CD4-positive, alpha-beta T cell (primary cell): ENCODE results near the gene LDB2. TPM values are rescaled to one million over a fixed set of nuclear protein-coding genes. Genes with fewer than 3 reads are reported as not detected.

ENCODE experiments used
- ATAC-seq: fragments of 200-7000 bp; cut with Tn5 transposase; one replicate; pipeline ENCODE4 v1.10.0; 2022; ENCODE audit warnings: mild to moderate bottlenecking; ENCODE audit not compliant: poor library complexity
- CTCF ChIA-PET: fragments of 350-600 bp; sonication (Branson Sonifier 250); formaldehyde crosslinking; loops from one replicate; lab custom pipeline; 2021; ENCODE audit warnings: antibody characterized with exemption, inconsistent platforms; lab: Charles Lee
- POLR2A ChIA-PET: fragments of 350-600 bp; sonication (Branson Sonifier 250); formaldehyde crosslinking; loops from one replicate; lab custom pipeline; 2021; ENCODE audit warnings: antibody characterized with exemption, inconsistent platforms; lab: Charles Lee
- DNase-seq, 14 experiments: peaks; one replicate each; pipeline ENCODE4 v3.0.0-alpha.2; 2013 to 2020; ENCODE audit warnings: mixed read lengths in 2 of 14
- H3K27ac ChIP-seq, 2 donors: one replicate each; pipeline versions ENCODE4 v1.5.1 to v1.7.0; 2013; ENCODE audit warnings: low read length in 2 of 2, low read depth in 1 of 2, mild to moderate bottlenecking in 1 of 2
- H3K27me3 ChIP-seq, 2 experiments: 1 replicate in 1 of 2; 2 replicates in 1 of 2; pipeline versions ENCODE4 v1.6.1 to v1.7.0; 2013; ENCODE audit warnings: low read length in 2 of 2, control low read depth in 1 of 2, mild to moderate bottlenecking in 1 of 2, moderate library complexity in 1 of 2; ENCODE audit not compliant: insufficient read depth in 2 of 2, control insufficient read depth in 1 of 2
- H3K36me3 ChIP-seq: one replicate; pipeline ENCODE4 v1.6.1; 2013; ENCODE audit warnings: low read length, control low read depth; ENCODE audit not compliant: insufficient read depth
- H3K4me1 ChIP-seq: one replicate; pipeline ENCODE4 v1.6.1; 2013; ENCODE audit warnings: low read length, control low read depth; ENCODE audit not compliant: insufficient read depth
- H3K4me3 ChIP-seq: one replicate; pipeline ENCODE4 v1.5.1; 2013; ENCODE audit warnings: mild to moderate bottlenecking, low read length, moderate library complexity
- H3K9me3 ChIP-seq, 2 experiments: 1 replicate in 1 of 2; 2 replicates in 1 of 2; pipeline versions ENCODE4 v1.6.1 to v1.7.0; 2013; ENCODE audit warnings: low read length in 2 of 2, mild to moderate bottlenecking in 2 of 2, control low read depth in 1 of 2, moderate library complexity in 1 of 2; ENCODE audit not compliant: control insufficient read depth in 1 of 2, insufficient read depth in 1 of 2
- H3K27ac Mint-ChIP-seq: one replicate; pipeline ENCODE4 v1.8.0; 2020; ENCODE audit warnings: mixed read lengths
- H3K27me3 Mint-ChIP-seq: one replicate; pipeline ENCODE4 v1.8.0; 2021; ENCODE audit warnings: mixed read lengths
- H3K36me3 Mint-ChIP-seq: one replicate; pipeline ENCODE4 v1.8.0; 2021; ENCODE audit warnings: low read depth, mixed read lengths
- H3K4me1 Mint-ChIP-seq: one replicate; pipeline ENCODE4 v1.8.0; 2021; ENCODE audit warnings: low read depth, mixed read lengths
- H3K4me3 Mint-ChIP-seq: one replicate; pipeline ENCODE4 v1.8.0; 2020; ENCODE audit warnings: mild to moderate bottlenecking, mixed read lengths
- H3K9me3 Mint-ChIP-seq: one replicate; pipeline ENCODE4 v1.8.0; 2020; ENCODE audit warnings: mixed read lengths
- CTCF ChIP-seq: fragments of 200-600 bp; IDR thresholded peaks from one replicate; pipeline ENCODE4 v1.8.0; 2022; ENCODE audit warnings: antibody characterized with exemption, mild to moderate bottlenecking
- intact Hi-C, 2 experiments: fragments of 100-400 bp; cut with DNase I in 1 of 2; cut with micrococcal nuclease in 1 of 2; formaldehyde crosslinking; loops; one replicate each; pipeline versions ENCODE4 v1.15.1 to v1.9.0; 2023 to 2025; cut with DNase I, micrococcal nuclease
- total RNA-seq, 174 experiments: library from RNA in 2 of 174; stranded (reverse) in 2 of 174; gene quantifications; one replicate each; pipeline ENCODE4 v1.2.3 and lab custom pipeline; 2021 to 2026

Gene LDB2
- total RNA-seq, 2 experiments from 2014 or later: not detected

GRCh38 chr4:16764622-16765021, 133.8 kb downstream of the LDB2 start:
- Histone ChIP-seq H3K4me1 (no peaks in the 10 kb centered on the region), H3K36me3 (no peaks in the 10 kb centered on the region), H3K9me3 (no peaks in the 10 kb centered on the region), H3K27me3 (no peaks in the 10 kb centered on the region), H3K27ac (no peak overlapping the region), H3K4me3 (no peak overlapping the region)
- CTCF ChIA-PET: no interaction called here
- TF ChIP-seq CTCF: no peak
- intact Hi-C loops: no loop called here
- no peak for DNase-seq
- Mint-ChIP-seq H3K9me3 (no peaks in the 10 kb centered on the region), H3K27ac (no peak overlapping the region), H3K4me1 (no peaks in the 10 kb centered on the region), H3K36me3 (no peaks in the 10 kb centered on the region), H3K4me3 (no peak overlapping the region), H3K27me3 (no peaks in the 10 kb centered on the region)
- POLR2A ChIA-PET: no interaction called here
- no peak for ATAC-seq

GRCh38 chr4:16760617-16761363, 137.7 kb downstream of the LDB2 start:
- CTCF ChIA-PET: no interaction called here
- DNase-seq (no peak), ATAC-seq (no peak)
- Mint-ChIP-seq H3K9me3 (no peaks in the 10 kb centered on the region), H3K27ac (no peak overlapping the region), H3K4me3 (no peak overlapping the region), H3K27me3 (no peaks in the 10 kb centered on the region), H3K36me3 (no peaks in the 10 kb centered on the region), H3K4me1 (no peaks in the 10 kb centered on the region)
- Histone ChIP-seq H3K4me3 (no peak overlapping the region), H3K4me1 (no peaks in the 10 kb centered on the region), H3K36me3 (no peaks in the 10 kb centered on the region), H3K9me3 (no peaks in the 10 kb centered on the region), H3K27me3 (no peaks in the 10 kb centered on the region), H3K27ac (no peak overlapping the region)
- POLR2A ChIA-PET: no interaction called here
- TF ChIP-seq CTCF: no peak
- intact Hi-C loops: no loop called here

- H3K27me3 Mint-ChIP-seq: no peaks in the 10 kb centered on the region
- no peaks in the 10 kb centered on the region for H3K9me3 Mint-ChIP-seq
- H3K4me3 Mint-ChIP-seq: no peak overlapping the region
- Histone ChIP-seq H3K27ac (no peak overlapping the region), H3K9me3 (no peaks in the 10 kb centered on the region), H3K4me3 (no peak overlapping the region), H3K27me3 (no peaks in the 10 kb centered on the region), H3K4me1 (no peaks in the 10 kb centered on the region), H3K36me3 (no peaks in the 10 kb centered on the region)
- H3K4me1 Mint-ChIP-seq: no peaks in the 10 kb centered on the region
- no peak overlapping the region for H3K27ac Mint-ChIP-seq
- no peak for TF ChIP-seq CTCF
- ChIA-PET POLR2A (no interaction called here), CTCF (no interaction called here)
- H3K36me3 Mint-ChIP-seq: no peaks in the 10 kb centered on the region
- no peak for ATAC-seq
- intact Hi-C loops: no loop called here
- DNase-seq: no peak
Observed at GRCh38 chr4:16759931-16760582, 138.4 kb downstream of the LDB2 start.
